ENCODE results near the gene USO1. TPM values are rescaled to one million over a fixed set of nuclear protein-coding genes. Genes with fewer than 3 reads are reported as not detected.
A peak's percentile ranks its signal among the peaks of the same experiment; 100 is the strongest.

The USO1 gene, protein sequence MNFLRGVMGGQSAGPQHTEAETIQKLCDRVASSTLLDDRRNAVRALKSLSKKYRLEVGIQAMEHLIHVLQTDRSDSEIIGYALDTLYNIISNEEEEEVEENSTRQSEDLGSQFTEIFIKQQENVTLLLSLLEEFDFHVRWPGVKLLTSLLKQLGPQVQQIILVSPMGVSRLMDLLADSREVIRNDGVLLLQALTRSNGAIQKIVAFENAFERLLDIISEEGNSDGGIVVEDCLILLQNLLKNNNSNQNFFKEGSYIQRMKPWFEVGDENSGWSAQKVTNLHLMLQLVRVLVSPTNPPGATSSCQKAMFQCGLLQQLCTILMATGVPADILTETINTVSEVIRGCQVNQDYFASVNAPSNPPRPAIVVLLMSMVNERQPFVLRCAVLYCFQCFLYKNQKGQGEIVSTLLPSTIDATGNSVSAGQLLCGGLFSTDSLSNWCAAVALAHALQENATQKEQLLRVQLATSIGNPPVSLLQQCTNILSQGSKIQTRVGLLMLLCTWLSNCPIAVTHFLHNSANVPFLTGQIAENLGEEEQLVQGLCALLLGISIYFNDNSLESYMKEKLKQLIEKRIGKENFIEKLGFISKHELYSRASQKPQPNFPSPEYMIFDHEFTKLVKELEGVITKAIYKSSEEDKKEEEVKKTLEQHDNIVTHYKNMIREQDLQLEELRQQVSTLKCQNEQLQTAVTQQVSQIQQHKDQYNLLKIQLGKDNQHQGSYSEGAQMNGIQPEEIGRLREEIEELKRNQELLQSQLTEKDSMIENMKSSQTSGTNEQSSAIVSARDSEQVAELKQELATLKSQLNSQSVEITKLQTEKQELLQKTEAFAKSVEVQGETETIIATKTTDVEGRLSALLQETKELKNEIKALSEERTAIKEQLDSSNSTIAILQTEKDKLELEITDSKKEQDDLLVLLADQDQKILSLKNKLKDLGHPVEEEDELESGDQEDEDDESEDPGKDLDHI
- total RNA-seq: 10 to 100 TPM; 44.3 to 65.8 (median 55.9) TPM
- long read RNA-seq, donor 1, full-length matches to known transcripts: 63 of 95 reads
- long read RNA-seq, donor 1, partial matches to known transcripts: 14 of 95 reads
- long read RNA-seq, donor 1, other reads (novel, unspliced or antisense): 18 of 95 reads
- long read RNA-seq, donor 2, full-length matches to known transcripts: 2 of 35 reads
- long read RNA-seq, donor 2, partial matches to known transcripts: 24 of 35 reads
- long read RNA-seq, donor 2, other reads (novel, unspliced or antisense): 9 of 35 reads

GRCh38 chr4:75724066-75724866 is at the start of gene USO1:
USO1 (plus strand) TSS chr4:75724577; CDS start chr4:75724820, 243 bp downstream.
- intact Hi-C loops (cut with DNase I, micrococcal nuclease): loop anchor here in 1 of 2 donors (5.0 kb wide), 1 partner anchor 52 kb away; the partner anchor contains the start of gene G3BP2

GRCh38 chr4:75675004-75675531 is 49.3 kb upstream of the USO1 start:
- peaks cover 24% of the 10 kb centered on the region for H3K4me1 ChIP-seq (ENCODE audit: low read depth)
- intact Hi-C loops (cut with DNase I, micrococcal nuclease): no loop called here
- peak in 1 of 3 donors; percentile 27 for DNase-seq
- H3K9me3 ChIP-seq: no peaks in the 10 kb centered on the region
- TF ChIP-seq, protein P1, sequence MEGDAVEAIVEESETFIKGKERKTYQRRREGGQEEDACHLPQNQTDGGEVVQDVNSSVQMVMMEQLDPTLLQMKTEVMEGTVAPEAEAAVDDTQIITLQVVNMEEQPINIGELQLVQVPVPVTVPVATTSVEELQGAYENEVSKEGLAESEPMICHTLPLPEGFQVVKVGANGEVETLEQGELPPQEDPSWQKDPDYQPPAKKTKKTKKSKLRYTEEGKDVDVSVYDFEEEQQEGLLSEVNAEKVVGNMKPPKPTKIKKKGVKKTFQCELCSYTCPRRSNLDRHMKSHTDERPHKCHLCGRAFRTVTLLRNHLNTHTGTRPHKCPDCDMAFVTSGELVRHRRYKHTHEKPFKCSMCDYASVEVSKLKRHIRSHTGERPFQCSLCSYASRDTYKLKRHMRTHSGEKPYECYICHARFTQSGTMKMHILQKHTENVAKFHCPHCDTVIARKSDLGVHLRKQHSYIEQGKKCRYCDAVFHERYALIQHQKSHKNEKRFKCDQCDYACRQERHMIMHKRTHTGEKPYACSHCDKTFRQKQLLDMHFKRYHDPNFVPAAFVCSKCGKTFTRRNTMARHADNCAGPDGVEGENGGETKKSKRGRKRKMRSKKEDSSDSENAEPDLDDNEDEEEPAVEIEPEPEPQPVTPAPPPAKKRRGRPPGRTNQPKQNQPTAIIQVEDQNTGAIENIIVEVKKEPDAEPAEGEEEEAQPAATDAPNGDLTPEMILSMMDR (IDR thresholded peaks at IDR 0.05): no peak
- no peak overlapping the region for H3K4me3 ChIP-seq
- no peaks in the 10 kb centered on the region for H3K36me3 ChIP-seq (ENCODE audit: low read depth)
- peak; percentile 44 for ATAC-seq

More at GRCh38 chr4:75724066-75724866, at the start of gene USO1:
- H3K36me3 ChIP-seq (ENCODE audit: low read depth): no peaks in the 10 kb centered on the region
- peak; percentile 97 for ATAC-seq
- peak within 1 kb of the TSS; percentile 83 for H3K4me3 ChIP-seq
- TF ChIP-seq, protein P1 (IDR thresholded peaks at IDR 0.05): peak; percentile 59
- peaks cover 28% of the 10 kb centered on the region for H3K4me1 ChIP-seq (ENCODE audit: low read depth)
- no peaks in the 10 kb centered on the region for H3K9me3 ChIP-seq
- peak; percentile 98 to 100 (median 99) for DNase-seq

DNA sequence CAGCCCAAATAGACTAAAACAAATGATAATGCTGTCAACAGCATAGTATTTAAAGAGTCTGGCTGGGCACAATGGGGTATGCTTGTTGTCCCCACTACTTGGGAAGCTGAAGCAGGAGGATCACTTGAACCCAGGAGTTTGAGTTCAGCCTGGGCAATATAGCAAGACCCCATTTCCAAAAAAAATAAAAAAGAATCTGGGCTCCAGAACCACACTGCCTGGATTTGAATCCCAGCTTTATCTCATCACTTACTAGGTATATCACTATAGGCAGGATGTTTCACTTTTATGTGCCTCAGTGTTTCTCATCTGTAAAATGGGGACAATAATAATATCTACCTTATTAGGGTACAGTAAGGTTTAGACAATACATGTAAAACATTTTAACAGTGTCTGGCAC is 45.9 kb upstream of the USO1 start:
- TF ChIP-seq, protein P1 (IDR thresholded peaks at IDR 0.05): no peak
- DNase-seq: no peak
- intact Hi-C loops (cut with DNase I, micrococcal nuclease): no loop called here
- H3K4me1 ChIP-seq (ENCODE audit: low read depth): peaks cover 12% of the 10 kb centered on the region
- H3K4me3 ChIP-seq: no peak overlapping the region
- H3K36me3 ChIP-seq (ENCODE audit: low read depth): no peaks in the 10 kb centered on the region
- H3K9me3 ChIP-seq: no peaks in the 10 kb centered on the region
- ATAC-seq: no peak

- H3K4me1 ChIP-seq (ENCODE audit: low read depth): peaks cover 9% of the 10 kb centered on the region
- H3K4me3 ChIP-seq: no peak overlapping the region
- intact Hi-C loops (cut with DNase I, micrococcal nuclease): no loop called here
- no peak for DNase-seq
- no peaks in the 10 kb centered on the region for H3K9me3 ChIP-seq
- TF ChIP-seq, protein P1 (IDR thresholded peaks at IDR 0.05): no peak
- no peak for ATAC-seq
- H3K36me3 ChIP-seq (ENCODE audit: low read depth): no peaks in the 10 kb centered on the region
These were observed 45.4 kb upstream of the USO1 start for GRCh38 chr4:75678965-75679364.
